GM19372 (cell line): ENCODE data around the gene NUDT12.

Experiments
- ATAC-seq: cut with Tn5 transposase; IDR thresholded peaks from one replicate; pipeline ENCODE4 v1.9.1; 2021; ENCODE audit warnings: mild to moderate bottlenecking, low read depth, moderate library complexity; ENCODE audit not compliant: unreplicated experiment

NUDT12 gene

DNA sequence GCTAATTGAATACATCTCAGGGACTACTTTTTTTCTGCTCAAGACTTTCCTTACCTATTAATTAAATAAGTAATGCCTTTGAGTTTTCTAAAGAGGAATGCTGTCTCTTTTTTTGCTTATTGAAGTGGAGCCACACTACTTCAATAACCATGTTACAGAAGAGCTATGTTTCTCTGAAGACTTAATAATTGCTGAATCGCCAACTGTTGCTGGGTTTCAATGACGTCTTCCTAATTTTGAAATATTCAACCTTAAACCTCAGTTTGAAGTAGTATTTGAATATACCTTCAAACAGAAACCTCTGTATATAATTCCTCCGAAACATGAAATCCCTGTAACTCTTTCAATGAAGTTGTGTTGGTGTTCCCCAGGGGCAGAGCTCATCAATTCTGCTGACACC, 21.0 kb downstream of the NUDT12 start:
- no peak for ATAC-seq

DNA sequence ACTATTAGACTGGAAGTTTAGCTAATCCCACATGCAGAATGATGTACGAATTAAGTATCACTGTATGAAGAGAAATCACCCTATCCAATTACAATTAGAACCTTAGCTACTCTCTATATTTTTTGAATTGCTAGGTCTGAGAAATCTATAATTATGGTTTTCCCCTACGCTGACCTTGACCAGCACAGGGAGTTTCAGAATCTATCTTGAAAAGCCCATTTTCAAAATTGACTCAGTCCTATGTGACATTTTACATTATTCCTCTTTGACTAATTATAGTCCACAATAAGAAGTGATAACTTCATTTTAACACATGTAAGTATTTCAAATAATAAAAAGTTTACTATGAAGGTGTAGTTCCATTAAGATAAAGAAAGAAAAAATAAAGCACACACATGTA, 21.5 kb downstream of the NUDT12 start:
- no peak for ATAC-seq

GRCh38 chr5:103539376-103540330, 22.9 kb downstream of the NUDT12 start:
- no peak for ATAC-seq

- no peak for ATAC-seq
These were observed 30.4 kb downstream of the NUDT12 start for GRCh38 chr5:103532086-103532734.

DNA sequence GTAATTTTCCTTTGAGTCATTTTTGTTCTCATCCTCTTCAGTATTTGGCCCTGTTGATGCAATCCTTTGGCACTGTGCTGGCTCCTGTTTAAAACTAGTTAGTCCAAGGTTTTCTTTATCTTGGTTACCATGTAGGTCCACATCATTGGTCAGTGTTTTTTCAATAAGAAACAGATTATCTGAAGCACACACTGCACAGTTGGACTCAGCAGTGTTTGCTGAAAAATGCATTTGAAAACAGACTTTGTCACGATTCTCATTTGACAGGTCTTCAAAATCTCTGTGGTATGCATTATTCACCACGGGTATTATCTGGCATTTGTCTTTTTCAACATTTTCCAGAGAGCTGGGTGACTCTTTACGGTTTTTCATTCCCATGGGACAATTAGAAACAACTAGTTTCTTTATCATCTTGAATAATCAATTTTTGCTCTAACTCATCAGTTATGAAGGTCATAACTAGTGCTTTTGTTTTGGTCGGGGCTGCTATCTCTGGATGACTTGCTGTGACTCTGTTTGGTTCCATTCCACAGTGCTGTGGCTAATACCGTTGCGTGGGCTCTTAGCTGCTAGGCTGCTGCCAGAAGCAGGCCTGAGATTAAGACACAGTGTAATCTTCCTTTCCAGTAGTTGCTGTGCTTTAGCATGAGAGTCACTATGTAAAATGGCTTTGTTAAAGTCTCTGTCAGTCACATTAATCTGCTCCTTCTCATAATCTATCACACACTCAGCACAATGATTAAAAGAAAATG, 36.2 kb downstream of the NUDT12 start:
- ATAC-seq: no peak

DNA sequence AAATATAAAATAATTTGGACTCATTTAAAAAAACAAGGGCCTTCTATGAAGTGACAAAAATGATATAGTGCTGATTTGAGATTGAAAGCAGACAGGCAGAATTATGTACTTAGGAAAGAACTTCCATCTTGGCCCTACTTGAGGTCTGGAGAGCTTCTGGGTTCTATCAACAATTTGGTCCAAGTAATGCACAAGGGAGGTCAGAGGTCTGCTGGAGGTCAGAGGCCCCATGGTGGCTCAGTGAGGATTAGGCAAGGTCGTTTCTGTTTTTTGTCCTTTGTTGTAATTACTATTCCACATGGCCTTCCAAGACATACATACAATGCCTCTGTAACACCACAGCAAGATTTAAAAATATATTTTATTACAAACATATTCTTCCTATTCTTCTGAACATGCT, 37.2 kb downstream of the NUDT12 start:
- ATAC-seq: no peak

- no peak for ATAC-seq
These were observed 39.3 kb downstream of the NUDT12 start for GRCh38 chr5:103523319-103523718.

GRCh38 chr5:103522586-103522985, 40.0 kb downstream of the NUDT12 start:
- ATAC-seq: no peak

GRCh38 chr5:103519550-103519949, 43.0 kb downstream of the NUDT12 start:
- ATAC-seq: no peak

DNA sequence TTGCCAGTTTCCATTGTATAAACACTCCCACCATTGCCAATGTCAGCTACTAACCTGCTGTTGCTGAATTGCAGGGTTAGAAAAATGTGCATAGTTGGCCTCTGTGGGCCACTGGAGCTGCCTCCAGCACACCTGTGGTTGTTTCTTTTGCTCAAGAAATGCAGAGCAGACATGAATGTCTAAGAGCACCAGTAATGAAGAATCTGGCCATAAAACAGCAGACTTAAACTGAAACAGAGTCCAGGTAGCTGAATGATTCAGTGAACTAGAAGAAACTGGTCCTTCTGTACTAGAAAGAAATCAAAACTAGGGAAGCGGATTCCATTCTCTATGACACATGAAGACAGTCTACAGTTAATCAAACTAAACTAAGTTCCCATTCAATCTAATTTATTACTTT, 48.2 kb downstream of the NUDT12 start:
- ATAC-seq: no peak

DNA sequence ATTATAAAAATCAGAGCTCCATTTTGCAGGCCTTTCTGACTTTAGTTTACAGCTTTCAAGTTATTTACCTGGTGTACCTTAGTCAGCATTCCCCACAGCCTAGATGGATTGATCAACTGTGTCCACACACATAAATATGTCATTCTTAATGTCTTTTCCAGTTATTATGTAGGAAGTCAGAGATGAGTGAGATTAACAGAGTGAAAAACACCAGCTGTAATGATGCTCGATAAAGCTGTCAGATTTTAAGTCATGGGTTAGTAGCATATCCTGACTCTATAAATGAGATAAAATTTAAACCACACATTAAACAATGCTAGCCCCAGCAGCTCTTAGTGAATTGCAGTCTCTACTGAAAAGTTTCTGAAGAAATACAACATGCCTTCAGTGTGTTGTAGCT, 48.9 kb downstream of the NUDT12 start:
- ATAC-seq: no peak

- no peak for ATAC-seq
These were observed 50.1 kb downstream of the NUDT12 start for GRCh38 chr5:103512500-103512899.

DNA sequence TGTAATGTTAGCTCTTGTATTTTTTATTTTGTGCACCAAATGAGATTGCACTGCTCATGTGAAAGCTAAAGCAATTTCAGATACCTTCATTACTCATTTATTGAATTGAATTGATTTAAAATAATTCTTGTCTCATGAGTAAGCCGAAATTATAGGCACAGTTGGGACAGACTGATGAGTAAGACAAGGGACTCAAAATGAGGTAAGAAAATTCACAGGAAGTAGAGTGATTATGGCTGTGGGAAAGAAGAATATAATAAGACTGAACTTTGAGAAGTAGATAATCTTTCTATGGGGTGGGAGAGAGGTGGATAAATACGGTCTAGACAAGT, 51.1 kb downstream of the NUDT12 start:
- no peak for ATAC-seq

DNA sequence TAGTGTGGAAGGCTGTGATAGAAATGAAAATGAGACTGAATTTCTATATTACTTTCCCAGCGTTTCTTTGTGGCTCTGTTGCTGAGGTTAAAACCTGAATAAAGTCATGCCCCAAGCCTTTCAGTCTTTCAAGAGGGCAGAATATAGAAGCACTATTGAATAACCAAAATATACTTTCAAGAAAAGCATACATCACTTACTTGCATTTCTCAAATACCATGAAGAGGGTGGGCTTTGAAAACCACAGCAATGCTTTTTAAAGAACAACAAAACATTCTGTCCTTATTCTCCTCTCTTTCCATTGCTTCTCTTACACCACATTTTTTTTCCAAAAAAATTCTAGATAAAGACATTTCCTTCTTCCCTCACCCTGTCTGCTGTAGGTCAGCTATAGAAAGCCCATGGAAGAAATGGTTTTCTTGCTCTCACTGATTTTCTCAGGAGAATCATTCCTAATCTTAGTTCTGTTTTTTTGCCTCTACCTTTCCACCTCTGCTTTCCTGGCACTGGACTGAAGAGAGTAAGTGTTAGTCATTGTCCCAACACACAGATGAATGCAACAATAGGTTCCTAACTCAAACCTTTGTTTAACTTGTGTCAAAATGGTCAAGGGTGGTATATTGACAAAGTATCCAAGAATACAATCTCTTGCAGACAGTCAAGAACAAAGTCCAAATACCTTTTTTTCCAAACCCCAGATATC, 51.6 kb downstream of the NUDT12 start:
- no peak for ATAC-seq

DNA sequence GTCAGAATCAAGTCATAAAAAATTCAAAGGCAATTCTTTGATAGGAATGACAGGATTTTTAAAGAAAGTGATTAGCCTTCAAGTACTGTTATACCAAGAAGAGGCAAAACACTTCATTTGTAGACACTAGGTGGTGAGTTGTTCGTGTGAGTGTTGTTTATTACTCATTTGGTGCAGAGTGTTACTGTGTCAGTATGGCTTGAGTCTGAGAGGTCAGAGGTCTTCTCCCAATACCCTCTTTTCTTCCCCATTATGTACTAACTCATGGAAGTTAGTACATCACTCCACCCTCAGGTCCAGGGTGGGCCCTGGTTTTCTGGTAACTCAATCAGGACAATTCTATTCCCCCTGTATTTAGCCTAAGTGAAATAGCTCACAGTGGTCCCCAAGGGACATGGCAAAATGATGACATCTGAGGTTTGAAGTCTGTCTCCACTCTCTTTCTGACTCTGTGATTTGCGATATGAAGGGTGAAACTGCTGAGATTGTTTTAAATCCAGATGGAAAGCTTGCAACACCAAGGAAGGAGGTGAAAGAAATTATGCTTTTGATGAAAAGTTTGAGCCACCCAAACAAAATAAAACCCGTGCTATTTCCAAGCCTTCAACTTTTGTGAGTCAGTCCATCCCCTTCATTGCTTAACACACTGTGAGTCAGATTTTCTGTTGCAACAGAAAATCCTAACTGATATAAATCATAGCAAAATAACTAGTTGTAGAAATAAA, 56.8 kb downstream of the NUDT12 start:
- ATAC-seq: no peak

- ATAC-seq: no peak
These were observed 59.5 kb downstream of the NUDT12 start for GRCh38 chr5:103503066-103503465.

- ATAC-seq: no peak
These were observed 59.9 kb downstream of the NUDT12 start for GRCh38 chr5:103502662-103503061.
